Measurements from ENCODE around the gene EXOC3L4.
A peak's percentile ranks its signal among the peaks of the same experiment; 100 is the strongest.

Gene EXOC3L4

DNA sequence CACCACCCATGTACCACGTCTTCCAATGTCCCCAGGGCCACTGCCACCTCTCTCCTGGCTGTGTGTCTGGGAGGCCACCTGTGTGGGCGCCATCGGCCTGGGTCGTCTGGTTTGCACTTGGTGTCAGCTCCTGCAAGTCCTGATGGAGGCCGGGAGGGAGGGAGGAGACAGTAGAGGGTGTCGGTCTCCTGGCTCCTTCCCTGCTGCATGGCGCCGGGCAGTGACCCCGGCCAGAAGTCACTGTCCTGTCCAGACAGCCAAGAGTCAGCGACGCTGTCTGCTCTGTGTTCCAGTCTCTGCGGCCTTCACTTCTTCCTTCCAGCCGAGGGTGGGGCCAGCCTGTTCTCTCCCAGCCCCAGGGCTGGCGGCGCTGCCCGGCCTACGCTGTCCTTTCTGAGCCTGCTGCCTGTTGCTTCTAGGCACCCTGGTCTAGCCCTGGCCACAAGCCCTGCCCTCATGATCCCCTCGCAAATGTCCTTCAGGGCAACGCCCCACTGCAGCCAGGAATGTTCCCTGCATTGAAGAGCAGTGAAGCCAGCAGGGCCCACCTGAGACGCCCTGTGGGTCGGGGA is 23.5 kb upstream of the EXOC3L4 start:
- no peak for DNase-seq (ENCODE audit: low read depth)

DNA sequence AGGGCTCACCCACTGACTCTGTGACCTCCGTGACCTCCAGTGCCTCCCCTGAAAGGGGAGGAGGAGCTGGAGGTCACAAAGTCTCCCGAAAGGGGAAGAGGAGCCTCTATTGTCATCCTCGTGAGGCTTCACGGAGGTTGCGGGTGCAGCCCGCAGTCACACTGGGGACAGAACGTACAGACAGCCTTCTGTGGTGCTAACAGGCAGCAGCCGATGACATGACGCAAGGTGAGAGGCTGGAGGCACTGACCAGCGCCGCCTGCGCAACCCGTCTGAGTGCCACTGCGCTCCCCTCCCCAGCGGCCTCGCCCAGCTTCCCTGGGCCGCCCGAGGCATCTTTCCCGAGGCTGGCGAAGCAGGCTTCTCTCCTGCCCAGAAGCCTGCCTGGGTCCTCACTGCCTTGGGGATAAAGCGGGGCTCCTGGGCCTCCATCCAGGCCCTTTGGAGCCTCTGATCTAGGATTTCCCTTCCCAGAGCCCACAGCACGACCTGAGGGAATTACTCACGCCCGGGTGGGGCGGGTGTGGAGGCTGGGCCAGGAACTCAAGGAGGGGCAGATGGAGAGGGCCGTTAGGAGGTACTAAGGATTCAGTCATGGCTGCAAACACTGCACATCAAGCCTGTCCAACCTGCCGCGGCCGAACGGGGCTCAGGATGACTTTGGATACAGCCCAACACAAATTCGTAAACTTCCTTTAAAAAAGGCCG is 22.8 kb upstream of the EXOC3L4 start:
- no peak for DNase-seq (ENCODE audit: low read depth)

GRCh38 chr14:103072595-103073366 is 21.7 kb upstream of the EXOC3L4 start:
- no peak for DNase-seq (ENCODE audit: low read depth)

- no peak for DNase-seq (ENCODE audit: low read depth)
Observed at GRCh38 chr14:103073367-103073875, 21.1 kb upstream of the EXOC3L4 start.

DNA sequence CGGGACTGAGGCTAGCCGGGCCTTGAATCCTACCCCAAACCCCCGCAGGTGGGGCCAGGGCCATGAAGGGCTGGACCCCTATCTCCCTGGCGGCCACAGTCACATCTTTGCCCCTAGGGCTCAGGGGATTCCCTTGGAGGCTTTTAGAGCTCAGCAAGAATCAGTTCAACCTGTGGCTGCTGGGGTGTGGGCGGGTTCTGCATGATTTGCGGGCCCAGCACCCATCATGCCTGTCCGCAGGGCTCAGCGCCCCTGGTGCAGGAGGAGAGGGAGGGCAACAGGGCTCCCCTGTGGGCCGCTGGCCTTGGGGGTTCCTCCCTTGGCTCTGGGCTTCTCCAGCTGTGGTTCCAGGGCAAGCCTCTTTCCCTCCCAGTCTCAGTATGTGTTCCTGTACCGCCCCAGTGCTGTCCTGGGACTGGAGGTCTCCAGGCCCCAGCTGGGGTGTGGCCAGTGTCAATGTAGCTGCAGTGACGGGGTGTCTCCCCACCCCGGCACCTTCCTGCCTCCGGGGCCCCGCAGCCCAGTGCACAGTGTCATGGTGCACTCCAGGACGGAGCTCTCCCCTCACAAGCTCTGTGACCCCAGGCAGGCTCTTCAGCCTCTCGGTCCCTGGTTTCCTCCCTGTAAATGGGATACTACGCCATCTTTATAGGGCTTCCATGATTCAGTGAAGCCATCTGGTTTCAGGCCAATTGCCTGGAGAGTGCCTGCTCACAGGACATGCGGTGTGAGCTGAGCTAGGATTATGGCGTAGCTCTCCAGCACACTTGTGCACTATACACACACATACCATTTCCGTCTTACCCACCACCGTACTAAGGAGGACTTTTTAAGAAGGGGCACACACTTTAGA is 20.4 kb upstream of the EXOC3L4 start:
- DNase-seq (ENCODE audit: low read depth), result no peak

DNA sequence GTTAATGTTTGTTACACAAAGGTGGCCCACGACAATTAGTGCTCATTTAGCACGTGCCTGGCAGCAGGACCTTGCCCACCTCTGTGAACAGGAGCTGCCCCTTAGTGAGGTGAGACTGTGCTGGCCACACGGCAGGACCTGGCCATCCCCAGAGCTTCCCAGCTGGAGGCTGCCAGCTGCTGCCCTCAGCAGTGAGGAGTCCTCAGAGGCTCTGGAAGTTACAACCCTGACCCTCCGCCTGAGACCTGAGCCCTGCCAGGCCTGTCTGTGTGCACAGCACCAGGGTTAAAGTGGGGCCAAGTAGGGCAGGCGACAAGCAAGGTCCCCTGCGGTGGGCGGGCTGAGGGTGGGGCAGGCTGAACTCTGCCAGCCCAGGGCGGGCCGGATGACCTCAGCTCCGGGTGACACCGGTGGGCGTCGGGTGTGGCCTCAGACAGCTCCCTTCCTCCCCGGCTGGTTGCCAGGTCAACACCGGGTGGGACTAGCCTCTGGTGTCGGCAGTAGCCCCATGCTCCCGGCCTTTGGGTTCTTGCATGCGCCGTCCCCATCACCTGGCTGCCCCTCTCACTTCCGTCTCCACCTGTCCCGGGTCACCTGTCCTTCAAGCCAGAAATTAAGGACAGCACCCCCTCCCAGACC is 19.7 kb upstream of the EXOC3L4 start:
- no peak for DNase-seq (ENCODE audit: low read depth)

DNA sequence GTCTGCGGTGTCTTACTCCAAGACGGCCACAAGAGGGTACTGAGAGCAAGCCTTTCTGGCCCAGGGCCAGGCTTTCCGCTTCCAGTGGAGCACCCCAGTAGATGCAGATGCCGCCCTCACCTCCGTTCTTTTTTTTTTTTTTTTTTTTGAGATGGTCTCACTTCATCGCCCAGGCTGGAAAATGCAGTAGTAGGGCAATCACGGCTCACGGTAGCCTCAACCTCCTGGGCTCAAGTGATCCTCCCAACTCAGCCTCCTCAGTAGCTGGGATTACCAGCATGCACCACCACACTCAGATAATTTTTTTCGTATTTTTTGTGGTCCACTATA is 16.1 kb upstream of the EXOC3L4 start:
- peak; percentile 40 for DNase-seq (ENCODE audit: low read depth)

DNA sequence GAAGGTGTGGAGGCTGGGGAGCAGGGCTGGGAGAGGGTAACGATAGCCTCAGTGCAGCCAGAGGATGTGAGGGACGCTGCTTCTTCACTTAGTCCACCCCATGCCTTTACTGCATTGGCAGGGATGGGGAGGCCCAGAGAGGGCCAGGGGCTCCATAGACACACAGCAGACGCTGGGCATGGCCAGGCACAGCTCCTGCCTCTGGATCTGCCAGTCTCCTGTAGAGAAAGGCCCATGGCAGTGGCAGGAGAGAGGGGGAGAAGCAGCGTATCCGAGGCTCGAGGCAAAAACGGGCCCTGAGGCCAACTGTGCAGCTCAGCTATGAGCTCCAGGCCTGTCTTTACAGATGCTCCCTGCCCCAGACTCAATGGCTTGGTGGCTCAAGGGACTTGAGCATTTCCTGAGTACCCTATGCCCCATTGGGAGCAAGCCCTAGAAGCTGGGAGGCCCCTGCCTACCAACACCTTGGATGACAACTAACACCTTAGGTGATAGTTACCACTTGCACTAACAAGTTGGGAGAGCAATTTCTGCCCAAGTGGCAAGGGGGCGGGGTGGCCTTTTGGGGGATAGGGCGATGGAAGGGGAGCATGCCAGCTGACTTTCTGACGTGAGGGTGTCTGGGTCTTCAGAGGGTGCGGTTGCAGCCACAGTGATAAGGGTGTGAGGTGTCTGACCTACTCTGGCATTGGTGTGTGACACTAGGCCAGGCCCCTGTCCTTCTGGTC is 15.5 kb upstream of the EXOC3L4 start:
- no peak for DNase-seq (ENCODE audit: low read depth)

DNA sequence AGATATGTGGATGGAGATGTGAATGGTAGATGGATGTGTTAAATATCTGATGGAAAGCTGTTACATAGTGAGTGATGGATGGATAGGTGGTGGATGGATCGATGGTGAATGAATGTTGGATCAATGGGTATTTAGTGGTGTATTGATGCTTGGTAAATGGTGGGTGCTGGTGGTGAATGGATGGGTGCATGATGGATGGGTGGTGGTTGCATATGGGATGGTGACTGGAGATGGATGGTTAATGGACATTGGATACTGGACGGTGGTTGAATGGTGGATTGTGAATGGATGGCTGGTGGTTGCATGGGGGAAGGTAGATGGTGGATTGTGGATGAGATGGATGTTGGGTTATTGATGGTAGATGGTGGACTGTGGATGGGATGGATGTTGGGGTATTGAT is 12.6 kb upstream of the EXOC3L4 start:
- DNase-seq (ENCODE audit: low read depth), result no peak

DNA sequence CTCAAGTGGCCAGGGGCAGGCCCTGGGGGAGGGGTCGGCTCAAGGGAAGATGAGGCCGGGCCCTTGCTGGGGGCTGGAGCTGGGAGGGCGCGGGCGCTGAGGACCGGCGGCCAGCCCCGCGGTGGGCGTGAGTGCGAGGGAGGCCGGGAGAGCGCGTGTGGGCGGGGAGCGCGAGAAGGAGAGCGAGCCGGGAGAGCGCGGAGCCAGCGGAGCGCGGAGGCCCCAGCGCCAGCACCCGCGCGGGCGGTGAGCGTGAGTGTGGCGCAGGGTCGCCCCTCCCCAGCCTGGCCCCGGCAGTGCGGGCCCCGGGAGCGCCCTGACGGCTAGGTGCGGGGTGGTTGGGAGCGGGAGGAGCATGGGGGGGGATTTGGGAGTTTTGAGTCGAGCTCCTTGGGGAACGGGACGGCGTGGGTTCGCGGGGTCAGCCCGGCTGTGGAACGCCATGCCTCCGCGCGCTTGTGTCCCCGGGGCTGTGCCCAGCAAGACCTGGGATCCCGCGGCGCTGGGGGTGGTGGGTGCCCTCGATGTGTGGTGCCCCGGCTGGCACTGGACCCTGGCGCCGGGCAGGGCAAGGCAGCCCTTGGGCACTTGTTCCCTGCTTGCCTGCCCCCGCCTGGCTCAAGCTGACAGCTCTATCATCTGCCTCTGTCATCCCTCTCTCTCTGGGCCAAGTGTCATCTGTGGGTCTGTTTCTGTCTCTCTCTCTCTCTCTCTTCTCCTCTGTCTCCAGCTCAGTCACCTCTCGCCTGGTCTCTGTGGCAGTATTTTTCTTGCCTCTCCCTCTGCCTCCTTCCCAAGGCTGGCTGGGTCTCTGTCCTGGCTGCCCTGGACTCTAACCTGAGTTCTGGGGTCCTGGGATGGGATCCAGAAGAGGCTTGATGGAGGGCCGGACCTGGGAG is 10.3 kb upstream of the EXOC3L4 start, which contains the start of gene LBHD2:
LBHD2 (plus strand) TSS at position 190 of the 899 bp plus-strand sequence. CDS start 1,803 bp downstream, outside the sequence.
- no peak for DNase-seq (ENCODE audit: low read depth)

- no peak for DNase-seq (ENCODE audit: low read depth)
Observed at GRCh38 chr14:103085106-103086091, 9.1 kb upstream of the EXOC3L4 start.

DNA sequence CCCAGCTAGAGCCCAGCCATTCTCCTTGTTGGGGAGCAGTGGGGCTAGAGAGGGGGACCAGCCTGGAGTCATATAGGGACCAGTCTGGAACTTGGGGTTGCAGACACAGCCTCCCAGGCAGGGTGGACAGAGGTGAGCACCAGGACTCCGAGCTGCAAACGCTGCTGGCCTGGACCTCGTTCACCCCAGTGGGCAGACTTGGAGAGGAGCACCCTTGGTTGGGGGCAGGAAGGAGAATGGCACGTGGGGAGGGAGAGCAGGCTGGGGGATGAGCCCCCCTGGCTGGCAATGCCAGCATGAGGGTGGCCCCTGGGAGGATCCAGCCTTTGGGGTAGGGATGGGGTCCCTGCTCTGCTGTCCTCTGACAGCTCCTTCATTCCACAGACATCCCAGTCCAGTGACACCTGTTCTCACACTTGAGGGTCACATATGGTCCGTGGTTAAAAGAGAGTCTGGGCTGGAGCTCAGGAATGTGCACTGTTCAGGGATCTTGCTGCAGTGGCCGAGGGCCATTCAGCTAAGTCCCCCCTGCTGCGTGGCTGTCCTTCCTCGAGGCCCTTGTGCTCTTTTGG is 7.7 kb upstream of the EXOC3L4 start:
- no peak for DNase-seq (ENCODE audit: low read depth)

DNA sequence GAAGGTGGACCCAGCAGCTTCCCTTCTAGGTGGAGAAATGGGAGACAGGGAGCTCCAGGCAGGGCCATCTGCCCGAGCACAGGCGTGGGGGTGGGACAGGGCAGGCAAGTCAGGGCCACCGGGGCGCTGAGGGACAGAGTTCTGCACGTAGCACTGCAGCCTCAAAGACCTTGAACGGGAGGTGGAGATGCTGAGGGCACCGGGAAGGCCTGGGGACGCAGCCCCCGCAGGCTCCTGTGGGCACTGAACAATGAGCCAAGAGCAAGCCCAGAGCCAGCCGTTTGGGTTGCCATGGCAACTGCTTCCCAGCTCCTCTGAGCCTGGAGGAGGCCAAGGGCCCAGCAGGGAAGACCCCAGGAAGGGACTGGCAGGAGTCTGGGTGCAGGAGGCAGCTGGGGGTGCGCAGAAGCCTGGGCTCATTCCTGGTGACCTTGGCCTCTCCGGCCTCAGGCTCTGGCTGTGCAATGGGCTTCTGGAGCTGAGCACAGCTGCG is 7.1 kb upstream of the EXOC3L4 start:
- DNase-seq (ENCODE audit: low read depth), result no peak

DNA sequence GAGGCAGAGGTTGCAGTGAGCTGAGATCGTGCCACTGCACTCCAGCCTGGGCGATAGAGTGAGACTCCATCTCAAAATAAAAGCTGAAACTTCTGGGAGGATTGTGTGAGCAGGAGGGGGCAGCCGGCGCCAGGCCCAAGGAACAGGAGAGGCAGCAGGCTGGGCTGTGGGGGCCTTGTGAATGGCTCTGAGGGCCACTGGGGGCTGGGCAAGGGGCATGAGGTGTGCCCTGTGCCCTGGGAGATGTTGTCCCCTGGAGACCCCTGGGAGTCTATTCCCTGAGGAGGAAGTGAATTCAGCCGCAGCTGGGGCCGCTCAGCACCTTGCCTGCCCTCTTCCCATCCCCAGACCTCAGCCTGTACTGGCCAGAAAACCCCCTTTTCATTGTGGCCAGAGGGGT is 5.6 kb upstream of the EXOC3L4 start:
- DNase-seq (ENCODE audit: low read depth), result no peak

GRCh38 chr14:103089386-103090335 is 4.9 kb upstream of the EXOC3L4 start:
- no peak for DNase-seq (ENCODE audit: low read depth)

GRCh38 chr14:103090481-103091020 is 4.0 kb upstream of the EXOC3L4 start:
- no peak for DNase-seq (ENCODE audit: low read depth)

Data from stimulated activated CD8-positive, alpha-beta memory T cell treated with anti-CD3 and anti-CD28 coated beads, Interleukin-15, amount 100 ng/mL, for 24 hours (primary cell).